BLaER1 treated with 17β-estradiol and CSF1 and Interleukin-3, amounts not matched to agents 10 nM and 100 nM (cell line): Measurements from ENCODE around the gene SLC5A2.

ENCODE experiments used
- H3K27ac ChIP-seq, 11 experiments: shearing (Covaris generic); formaldehyde crosslinking; 2 replicates each; pipeline ENCODE4 v1.8.1; 2022
- H3K27me3 ChIP-seq, 11 experiments: shearing (Covaris generic); formaldehyde crosslinking; 2 replicates each; pipeline ENCODE4 v1.8.1; 2022
- H3K36me3 ChIP-seq, 11 experiments: shearing (Covaris generic); formaldehyde crosslinking; 2 replicates each; pipeline ENCODE4 v1.8.1; 2022
- H3K4me1 ChIP-seq, 10 experiments: shearing (Covaris generic); formaldehyde crosslinking; 2 replicates each; pipeline ENCODE4 v1.8.1; 2022
- H3K4me2 ChIP-seq, 11 experiments: shearing (Covaris generic); formaldehyde crosslinking; 2 replicates each; pipeline ENCODE4 v1.8.1; 2022
- H3K4me3 ChIP-seq, 10 experiments: shearing (Covaris generic); formaldehyde crosslinking; 2 replicates each; pipeline ENCODE4 v1.8.1; 2022
- H3K9ac ChIP-seq, 11 experiments: shearing (Covaris generic); formaldehyde crosslinking; 2 replicates each; pipeline ENCODE4 v1.8.1; 2022
- H3K9me3 ChIP-seq, 11 experiments: shearing (Covaris generic); formaldehyde crosslinking; replicated peaks in 1 of 11; 2 replicates each; pipeline ENCODE4 v1.8.1; 2022
- H4K20me1 ChIP-seq, 11 experiments: shearing (Covaris generic); formaldehyde crosslinking; 2 replicates each; pipeline ENCODE4 v1.8.1; 2022
- Cebpa-rat ChIP-seq, 11 experiments: shearing (Covaris generic); IDR thresholded peaks; 2 replicates each; pipeline ENCODE4 v1.8.1; 2022

Gene SLC5A2

GRCh38 chr16:31464781-31465260 is 18.1 kb upstream of the SLC5A2 start:
- Histone ChIP-seq H3K27me3 (no peaks in the 10 kb centered on the region), H3K36me3 (peaks cover 18 to 54% (median 37%) of the 10 kb centered on the region in 11 experiments), H3K9ac (peak overlapping the region in 1 of 11 experiments; percentile 19; a peak in 1 of 22 replicates), H3K27ac (peak overlapping the region in 3 of 11 experiments; percentile 2 to 48 (median 31); a peak in 5 of 22 replicates), H3K9me3 (no peaks in the 10 kb centered on the region), H3K4me1 (peaks cover 54 to 90% (median 83%) of the 10 kb centered on the region in 10 experiments), H4K20me1 (peaks cover 0 to 37% (median 0%) of the 10 kb centered on the region in 11 experiments; a peak in 4 of 22 replicates), H3K4me3 (no peak overlapping the region), H3K4me2 (peak overlapping the region in 9 of 11 experiments; percentile 7 to 99 (median 88); a peak in 11 of 22 replicates)
- TF ChIP-seq Cebpa-rat (IDR thresholded peaks at IDR 0.05) = no peak

GRCh38 chr16:31465788-31466370 is 17.0 kb upstream of the SLC5A2 start:
- TF ChIP-seq Cebpa-rat (IDR thresholded peaks at IDR 0.05) = no peak
- H3K27ac ChIP-seq = peak overlapping the region; percentile 57 to 97 (median 87); a peak in 21 of 22 replicates
- peak overlapping the region; percentile 72 to 100 (median 91) for H3K4me2 ChIP-seq
- H3K4me1 ChIP-seq = peaks cover 53 to 91% (median 83%) of the 10 kb centered on the region in 10 experiments
- peak overlapping the region; percentile 55 to 82 (median 75); a peak in 21 of 22 replicates for H3K9ac ChIP-seq
- H3K27me3 ChIP-seq = no peaks in the 10 kb centered on the region
- peaks cover 18 to 54% (median 37%) of the 10 kb centered on the region in 11 experiments for H3K36me3 ChIP-seq
- H4K20me1 ChIP-seq = peaks cover 0 to 27% (median 0%) of the 10 kb centered on the region in 11 experiments; a peak in 4 of 22 replicates
- no peaks in the 10 kb centered on the region for H3K9me3 ChIP-seq
- peak overlapping the region in 9 of 10 experiments; percentile 1 to 56 (median 51); a peak in 16 of 20 replicates for H3K4me3 ChIP-seq

- TF ChIP-seq Cebpa-rat (IDR thresholded peaks at IDR 0.05) = no peak
- Histone ChIP-seq H3K9ac (peak overlapping the region; percentile 55 to 82 (median 75)), H4K20me1 (peaks cover 0 to 22% (median 0%) of the 10 kb centered on the region in 11 experiments; a peak in 3 of 22 replicates), H3K27me3 (no peaks in the 10 kb centered on the region), H3K4me2 (peak overlapping the region; percentile 72 to 100 (median 91)), H3K36me3 (peaks cover 18 to 51% (median 37%) of the 10 kb centered on the region in 11 experiments), H3K4me3 (peak overlapping the region in 9 of 10 experiments; percentile 1 to 56 (median 51); a peak in 16 of 20 replicates), H3K9me3 (no peaks in the 10 kb centered on the region), H3K4me1 (peaks cover 53 to 91% (median 83%) of the 10 kb centered on the region in 10 experiments), H3K27ac (peak overlapping the region; percentile 57 to 97 (median 87))
Observed at GRCh38 chr16:31466381-31466841, 16.5 kb upstream of the SLC5A2 start.

- Histone ChIP-seq H4K20me1 (peaks cover 0 to 15% (median 0%) of the 10 kb centered on the region in 11 experiments; a peak in 3 of 22 replicates), H3K4me2 (peak overlapping the region; percentile 72 to 100 (median 91)), H3K27ac (peak overlapping the region; percentile 57 to 97 (median 87)), H3K9me3 (no peaks in the 10 kb centered on the region), H3K4me3 (peak overlapping the region in 8 of 10 experiments; percentile 17 to 56 (median 51); a peak in 15 of 20 replicates), H3K4me1 (peaks cover 57 to 90% (median 86%) of the 10 kb centered on the region in 10 experiments), H3K27me3 (no peaks in the 10 kb centered on the region), H3K36me3 (peaks cover 13 to 42% (median 31%) of the 10 kb centered on the region in 11 experiments), H3K9ac (peak overlapping the region; percentile 55 to 82 (median 75); a peak in 21 of 22 replicates)
- TF ChIP-seq Cebpa-rat (IDR thresholded peaks at IDR 0.05) = no peak
Observed at GRCh38 chr16:31467151-31467773, 15.7 kb upstream of the SLC5A2 start.

- Histone ChIP-seq H3K9ac (peak overlapping the region in 10 of 11 experiments; percentile 20 to 82 (median 78); a peak in 16 of 22 replicates), H3K4me3 (peak overlapping the region in 5 of 10 experiments; percentile 28 to 56 (median 51); a peak in 4 of 20 replicates), H3K27ac (peak overlapping the region; percentile 57 to 97 (median 87); a peak in 20 of 22 replicates), H3K4me2 (peak overlapping the region; percentile 72 to 100 (median 91)), H3K36me3 (peaks cover 8 to 36% (median 25%) of the 10 kb centered on the region in 11 experiments), H3K9me3 (no peaks in the 10 kb centered on the region), H3K27me3 (no peaks in the 10 kb centered on the region), H4K20me1 (peaks cover 0 to 15% (median 0%) of the 10 kb centered on the region in 11 experiments; a peak in 3 of 22 replicates), H3K4me1 (peaks cover 63 to 90% (median 87%) of the 10 kb centered on the region in 10 experiments)
- TF ChIP-seq Cebpa-rat (IDR thresholded peaks at IDR 0.05) = no peak
Observed at GRCh38 chr16:31467858-31468257, 15.1 kb upstream of the SLC5A2 start.

GRCh38 chr16:31470615-31471014 is 12.3 kb upstream of the SLC5A2 start:
- no peaks in the 10 kb centered on the region for H3K9me3 ChIP-seq
- no peak for TF ChIP-seq Cebpa-rat (IDR thresholded peaks at IDR 0.05)
- peaks cover 62 to 84% (median 79%) of the 10 kb centered on the region in 10 experiments for H3K4me1 ChIP-seq
- peak overlapping the region; percentile 84 to 98 (median 91) for H3K4me2 ChIP-seq
- H3K27ac ChIP-seq = peak overlapping the region in 3 of 11 experiments; percentile 65 to 72 (median 72); a peak in 3 of 22 replicates
- H4K20me1 ChIP-seq = peaks cover 0 to 14% (median 0%) of the 10 kb centered on the region in 11 experiments; a peak in 3 of 22 replicates
- peaks cover 0 to 21% (median 3%) of the 10 kb centered on the region in 11 experiments; a peak in 8 of 22 replicates for H3K36me3 ChIP-seq
- no peak overlapping the region for H3K4me3 ChIP-seq
- H3K9ac ChIP-seq = peak overlapping the region in 1 of 11 experiments; percentile 80; a peak in 2 of 22 replicates
- H3K27me3 ChIP-seq = no peaks in the 10 kb centered on the region

- TF ChIP-seq Cebpa-rat (IDR thresholded peaks at IDR 0.05) = no peak
- Histone ChIP-seq H3K27me3 (no peaks in the 10 kb centered on the region), H4K20me1 (peaks cover 0 to 7% (median 0%) of the 10 kb centered on the region in 11 experiments; a peak in 3 of 22 replicates), H3K4me3 (peak overlapping the region; percentile 54 to 74 (median 64)), H3K27ac (peak overlapping the region; percentile 25 to 82 (median 73); a peak in 21 of 22 replicates), H3K9ac (peak overlapping the region; percentile 69 to 82 (median 78)), H3K36me3 (peaks cover 0 to 14% (median 0%) of the 10 kb centered on the region in 11 experiments; a peak in 5 of 22 replicates), H3K4me1 (peaks cover 62 to 84% (median 79%) of the 10 kb centered on the region in 10 experiments), H3K9me3 (no peaks in the 10 kb centered on the region), H3K4me2 (peak overlapping the region; percentile 84 to 98 (median 91))
Observed at GRCh38 chr16:31471241-31471874, 11.6 kb upstream of the SLC5A2 start.
